Activated T-helper 2 cell treated with anti-CD3 and anti-CD28 coated beads, Interferon-gamma antibody, Interleukin-2, Interleukin-4, amounts not matched to agents 10 μg/mL and 5 μg/mL and 100 μg/mL, durations not matched to agents 14 hours and 24 hours and 36 hours (primary cell): ENCODE data around the gene CENPP. TPM values are rescaled to one million over a fixed set of nuclear protein-coding genes. Genes with fewer than 3 reads are reported as not detected.

Experiments
- DNase-seq: peaks from one replicate; pipeline ENCODE4 v3.0.0; 2021; ENCODE audit warnings: low spot score
- H3K27ac Mint-ChIP-seq: one replicate; pipeline ENCODE4 v1.8.0; 2021; ENCODE audit warnings: mixed read lengths
- H3K27me3 Mint-ChIP-seq: one replicate; pipeline ENCODE4 v1.8.0; 2021; ENCODE audit warnings: low read depth, mixed read lengths
- H3K36me3 Mint-ChIP-seq: one replicate; pipeline ENCODE4 v1.8.0; 2021; ENCODE audit warnings: low read depth, mixed read lengths
- H3K4me1 Mint-ChIP-seq: one replicate; pipeline ENCODE4 v1.8.0; 2021; ENCODE audit warnings: low read depth, mixed read lengths
- H3K4me3 Mint-ChIP-seq: one replicate; pipeline ENCODE4 v1.8.0; 2021; ENCODE audit warnings: low read depth, mild to moderate bottlenecking, moderate library complexity, mixed read lengths
- H3K9me3 Mint-ChIP-seq: one replicate; pipeline ENCODE4 v1.8.0; 2021; ENCODE audit warnings: mixed read lengths
- intact Hi-C: fragments of 100-400 bp; cut with micrococcal nuclease; formaldehyde crosslinking; loops from one replicate; pipeline ENCODE4 v1.15.1; 2023
- total RNA-seq: library from RNA; stranded (reverse); gene quantifications from 2 replicates; pipeline ENCODE4 v1.2.3, GENCODE V29; 2022

CENPP gene
- total RNA-seq, 1 donor from 2014 or later = 19.2 TPM

GRCh38 chr9:92457576-92457975 is 131.8 kb downstream of the CENPP start:
- Mint-ChIP-seq H3K27ac (no peak overlapping the region), H3K36me3 (no peaks in the 10 kb centered on the region), H3K4me1 (no peaks in the 10 kb centered on the region), H3K9me3 (no peaks in the 10 kb centered on the region), H3K27me3 (no peaks in the 10 kb centered on the region), H3K4me3 (no peak overlapping the region)
- no peak for DNase-seq
- intact Hi-C loops = no loop called here

GRCh38 chr9:92463387-92463786 is 137.6 kb downstream of the CENPP start:
- intact Hi-C loops = no loop called here
- H3K27ac Mint-ChIP-seq = no peak overlapping the region
- H3K4me1 Mint-ChIP-seq = peaks cover 5% of the 10 kb centered on the region
- H3K27me3 Mint-ChIP-seq = no peaks in the 10 kb centered on the region
- no peaks in the 10 kb centered on the region for H3K9me3 Mint-ChIP-seq
- no peaks in the 10 kb centered on the region for H3K36me3 Mint-ChIP-seq
- H3K4me3 Mint-ChIP-seq = no peak overlapping the region
- no peak for DNase-seq

- no peak overlapping the region for H3K27ac Mint-ChIP-seq
- H3K4me3 Mint-ChIP-seq = no peak overlapping the region
- no peaks in the 10 kb centered on the region for H3K36me3 Mint-ChIP-seq
- DNase-seq = no peak
- H3K4me1 Mint-ChIP-seq = peaks cover 5% of the 10 kb centered on the region
- H3K27me3 Mint-ChIP-seq = no peaks in the 10 kb centered on the region
- H3K9me3 Mint-ChIP-seq = no peaks in the 10 kb centered on the region
- intact Hi-C loops = no loop called here
These were observed 138.2 kb downstream of the CENPP start for GRCh38 chr9:92463984-92464383.

GRCh38 chr9:92467041-92467440 is 141.3 kb downstream of the CENPP start:
- no peaks in the 10 kb centered on the region for H3K27me3 Mint-ChIP-seq
- H3K36me3 Mint-ChIP-seq = no peaks in the 10 kb centered on the region
- no peak for DNase-seq
- H3K4me3 Mint-ChIP-seq = no peak overlapping the region
- no peaks in the 10 kb centered on the region for H3K9me3 Mint-ChIP-seq
- intact Hi-C loops = no loop called here
- peaks cover 5% of the 10 kb centered on the region for H3K4me1 Mint-ChIP-seq
- no peak overlapping the region for H3K27ac Mint-ChIP-seq

- Mint-ChIP-seq H3K36me3 (no peaks in the 10 kb centered on the region), H3K4me1 (peaks cover 5% of the 10 kb centered on the region), H3K27ac (no peak overlapping the region), H3K27me3 (no peaks in the 10 kb centered on the region), H3K9me3 (no peaks in the 10 kb centered on the region), H3K4me3 (no peak overlapping the region)
- intact Hi-C loops = no loop called here
- no peak for DNase-seq
These were observed 141.8 kb downstream of the CENPP start for GRCh38 chr9:92467511-92467910.

- no peak overlapping the region for H3K27ac Mint-ChIP-seq
- DNase-seq = no peak
- H3K27me3 Mint-ChIP-seq = no peaks in the 10 kb centered on the region
- no peaks in the 10 kb centered on the region for H3K9me3 Mint-ChIP-seq
- H3K36me3 Mint-ChIP-seq = no peaks in the 10 kb centered on the region
- intact Hi-C loops = no loop called here
- no peak overlapping the region for H3K4me3 Mint-ChIP-seq
- H3K4me1 Mint-ChIP-seq = peaks cover 5% of the 10 kb centered on the region
These were observed 142.5 kb downstream of the CENPP start for GRCh38 chr9:92468206-92468605.

- Mint-ChIP-seq H3K9me3 (no peaks in the 10 kb centered on the region), H3K27me3 (no peaks in the 10 kb centered on the region), H3K4me1 (peaks cover 5% of the 10 kb centered on the region), H3K27ac (no peak overlapping the region), H3K4me3 (no peak overlapping the region), H3K36me3 (no peaks in the 10 kb centered on the region)
- no peak for DNase-seq
- intact Hi-C loops = no loop called here
These were observed 148.8 kb downstream of the CENPP start for GRCh38 chr9:92474587-92474986.

GRCh38 chr9:92476962-92477361 is 151.2 kb downstream of the CENPP start:
- intact Hi-C loops = no loop called here
- no peaks in the 10 kb centered on the region for H3K27me3 Mint-ChIP-seq
- H3K4me3 Mint-ChIP-seq = no peak overlapping the region
- no peaks in the 10 kb centered on the region for H3K9me3 Mint-ChIP-seq
- DNase-seq = no peak
- no peaks in the 10 kb centered on the region for H3K36me3 Mint-ChIP-seq
- H3K27ac Mint-ChIP-seq = no peak overlapping the region
- peaks cover 13% of the 10 kb centered on the region for H3K4me1 Mint-ChIP-seq

- H3K27ac Mint-ChIP-seq = no peak overlapping the region
- H3K9me3 Mint-ChIP-seq = no peaks in the 10 kb centered on the region
- no peak for DNase-seq
- H3K4me3 Mint-ChIP-seq = no peak overlapping the region
- intact Hi-C loops = no loop called here
- H3K36me3 Mint-ChIP-seq = no peaks in the 10 kb centered on the region
- H3K27me3 Mint-ChIP-seq = no peaks in the 10 kb centered on the region
- H3K4me1 Mint-ChIP-seq = peaks cover 13% of the 10 kb centered on the region
These were observed 153.0 kb downstream of the CENPP start for GRCh38 chr9:92478783-92479182.

- no peak overlapping the region for H3K4me3 Mint-ChIP-seq
- DNase-seq = no peak
- H3K27ac Mint-ChIP-seq = no peak overlapping the region
- peaks cover 13% of the 10 kb centered on the region for H3K4me1 Mint-ChIP-seq
- H3K9me3 Mint-ChIP-seq = no peaks in the 10 kb centered on the region
- intact Hi-C loops = no loop called here
- H3K27me3 Mint-ChIP-seq = no peaks in the 10 kb centered on the region
- no peaks in the 10 kb centered on the region for H3K36me3 Mint-ChIP-seq
These were observed 153.6 kb downstream of the CENPP start for GRCh38 chr9:92479346-92479745.

- Mint-ChIP-seq H3K4me1 (peaks cover 13% of the 10 kb centered on the region), H3K9me3 (no peaks in the 10 kb centered on the region), H3K27me3 (no peaks in the 10 kb centered on the region), H3K36me3 (no peaks in the 10 kb centered on the region), H3K27ac (no peak overlapping the region), H3K4me3 (no peak overlapping the region)
- intact Hi-C loops = no loop called here
- DNase-seq = no peak
These were observed 154.6 kb downstream of the CENPP start for GRCh38 chr9:92480291-92480771.

GRCh38 chr9:92480986-92481633 is 155.4 kb downstream of the CENPP start:
- Mint-ChIP-seq H3K27me3 (no peaks in the 10 kb centered on the region), H3K4me3 (no peak overlapping the region), H3K4me1 (peaks cover 10% of the 10 kb centered on the region), H3K36me3 (no peaks in the 10 kb centered on the region), H3K9me3 (no peaks in the 10 kb centered on the region), H3K27ac (no peak overlapping the region)
- no peak for DNase-seq
- intact Hi-C loops = no loop called here

- intact Hi-C loops = no loop called here
- no peaks in the 10 kb centered on the region for H3K27me3 Mint-ChIP-seq
- no peak within 1 kb of the TSS for H3K4me3 Mint-ChIP-seq
- DNase-seq = no peak
- H3K36me3 Mint-ChIP-seq = no peaks in the 10 kb centered on the region
- H3K27ac Mint-ChIP-seq = no peak within 1 kb of the TSS
- H3K9me3 Mint-ChIP-seq = no peaks in the 10 kb centered on the region
- H3K4me1 Mint-ChIP-seq = peaks cover 8% of the 10 kb centered on the region
These were observed 156.6 kb downstream of the CENPP start, which contains the start of gene ASPN for GRCh38 chr9:92482329-92482728. TSS of gene ASPN (minus strand) at chr9:92482506.

GRCh38 chr9:92482805-92483204 is 157.1 kb downstream of the CENPP start:
- Mint-ChIP-seq H3K4me1 (peaks cover 8% of the 10 kb centered on the region), H3K36me3 (no peaks in the 10 kb centered on the region), H3K9me3 (no peaks in the 10 kb centered on the region), H3K27me3 (no peaks in the 10 kb centered on the region), H3K4me3 (no peak overlapping the region), H3K27ac (no peak overlapping the region)
- no peak for DNase-seq
- intact Hi-C loops = no loop called here
